NCI-H1694 treated with DMSO at 0.1 percent for 48 hours (cell line): ENCODE results near the gene ATP11B.

Experiments
- DNase-seq: peaks from one replicate; lab custom pipeline; 2025; lab: John Stamatoyannopoulos, UW

The ATP11B gene

DNA sequence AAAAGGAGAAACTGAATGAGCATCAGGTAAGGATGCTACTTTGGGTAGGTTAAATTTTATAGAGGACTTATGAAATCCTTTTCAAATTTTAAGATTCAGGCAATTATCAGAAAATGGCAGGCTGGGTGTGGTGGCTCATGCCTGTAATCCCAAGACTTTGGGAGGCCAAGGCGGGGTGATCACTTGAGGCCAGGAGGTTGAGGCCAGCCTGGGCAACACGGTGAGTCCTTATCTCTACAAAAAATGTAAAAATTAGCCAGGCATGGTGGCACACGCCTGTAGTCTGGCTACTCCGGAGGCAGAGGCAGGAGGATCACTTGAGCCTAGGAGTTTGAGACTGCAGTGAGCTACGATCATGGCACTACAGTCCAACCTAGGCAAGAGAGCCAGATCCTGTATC, 163.9 kb downstream of the ATP11B start:
- DNase-seq, result no peak

DNA sequence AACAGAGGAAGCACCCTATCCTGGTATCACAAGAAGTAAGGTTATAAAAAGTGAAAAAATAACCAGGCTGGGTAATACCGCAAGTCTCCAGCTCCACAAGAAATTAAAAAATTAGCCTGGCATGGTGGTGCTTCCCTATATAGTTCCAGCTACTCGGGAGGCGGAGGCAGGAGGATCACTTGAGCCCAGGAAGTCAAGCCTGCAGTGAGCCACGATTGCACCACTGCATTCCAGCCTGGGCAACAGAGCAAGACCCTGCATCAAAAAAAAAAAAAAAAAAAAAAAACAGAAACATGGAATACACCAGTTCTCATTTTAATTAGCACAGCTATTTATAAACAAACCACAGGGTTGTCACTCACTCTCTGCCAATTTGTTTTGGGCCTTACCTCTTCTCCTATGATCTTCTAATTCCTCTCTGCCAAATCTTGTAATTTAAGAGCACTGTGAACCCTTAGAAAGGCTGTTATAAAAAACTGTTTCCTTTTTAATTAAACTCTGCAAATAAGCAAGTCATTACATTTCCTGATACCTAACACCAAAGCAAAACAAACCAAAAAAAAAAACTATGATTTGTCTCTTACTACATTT, 164.5 kb downstream of the ATP11B start:
- DNase-seq, result no peak

DNA sequence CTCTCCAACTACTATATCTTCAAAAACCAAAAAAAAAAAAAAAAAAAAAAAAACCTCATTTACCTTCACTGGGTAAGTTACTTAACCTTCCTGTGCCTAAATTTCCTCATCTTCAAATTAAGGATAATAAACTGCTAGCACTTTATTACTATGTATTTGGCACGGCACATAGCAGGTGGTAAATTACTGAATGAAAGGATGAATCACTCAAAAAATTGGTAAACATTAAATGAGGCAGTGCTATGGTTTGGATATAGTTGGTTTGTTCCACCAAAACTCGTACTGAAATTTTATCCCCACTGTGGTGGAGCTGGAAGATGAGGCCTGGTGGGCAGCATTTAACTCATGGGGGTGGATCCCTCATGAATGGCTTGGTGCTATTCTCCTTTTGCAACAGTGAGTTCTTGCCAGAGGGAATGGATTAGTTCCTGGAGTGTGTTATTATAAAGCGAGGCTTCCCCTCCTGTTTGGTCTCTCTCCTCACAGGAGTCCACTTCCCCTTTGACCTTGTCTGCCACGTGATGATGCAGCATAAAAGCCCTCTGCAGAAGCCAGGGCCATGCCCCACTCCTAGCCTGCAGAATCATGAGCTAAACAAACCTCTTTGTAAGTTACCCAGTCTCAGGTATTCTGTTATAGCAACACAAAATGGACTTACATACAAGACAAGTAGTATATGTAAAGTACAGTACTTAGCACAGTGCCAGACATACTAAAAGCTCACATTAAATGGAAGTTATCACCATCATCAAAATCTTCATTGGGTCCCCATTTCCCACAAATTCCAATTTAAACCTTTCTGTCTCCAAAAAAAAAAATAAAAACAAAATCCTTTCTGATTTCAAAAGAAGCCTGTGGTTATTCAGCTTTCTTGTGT, 166.4 kb downstream of the ATP11B start:
- no peak for DNase-seq

DNA sequence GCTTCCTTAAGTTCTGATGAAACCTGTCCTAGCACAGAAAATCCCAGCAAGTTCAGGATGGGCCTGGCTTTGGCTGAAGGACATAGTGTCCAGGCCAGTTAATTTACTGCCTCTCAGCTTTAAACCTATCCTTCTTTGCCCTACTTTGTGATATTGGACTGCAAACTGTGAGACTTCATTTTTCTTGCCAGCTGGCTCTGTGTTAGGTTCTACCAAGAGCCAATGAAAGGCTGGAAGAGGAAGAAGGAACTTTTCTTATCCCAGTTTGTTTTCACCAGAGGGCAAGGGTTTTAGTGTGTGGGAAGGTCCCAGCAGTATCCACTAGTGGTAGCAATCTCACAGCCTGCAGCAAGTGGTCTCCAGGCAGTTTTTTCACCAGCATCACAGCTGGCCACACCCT, 168.9 kb downstream of the ATP11B start:
- no peak for DNase-seq

DNA sequence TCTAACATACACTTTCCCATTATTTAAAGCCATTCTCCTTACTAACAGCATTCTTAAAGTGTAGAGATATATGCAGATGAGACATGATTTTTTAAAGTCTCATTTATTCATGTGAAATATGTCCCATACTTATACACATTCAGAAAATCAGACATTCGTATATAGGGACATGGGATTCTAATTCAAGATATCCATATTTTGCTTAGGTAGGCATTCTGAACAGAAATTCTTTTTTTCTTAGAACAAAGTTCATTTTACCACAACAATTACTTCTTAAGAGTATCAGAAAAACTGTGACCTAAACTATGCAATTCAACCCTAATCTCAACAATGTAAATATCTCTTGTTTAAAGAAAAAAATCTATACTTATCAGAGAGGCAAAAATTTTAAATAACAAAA, 170.9 kb downstream of the ATP11B start:
- no peak for DNase-seq

DNA sequence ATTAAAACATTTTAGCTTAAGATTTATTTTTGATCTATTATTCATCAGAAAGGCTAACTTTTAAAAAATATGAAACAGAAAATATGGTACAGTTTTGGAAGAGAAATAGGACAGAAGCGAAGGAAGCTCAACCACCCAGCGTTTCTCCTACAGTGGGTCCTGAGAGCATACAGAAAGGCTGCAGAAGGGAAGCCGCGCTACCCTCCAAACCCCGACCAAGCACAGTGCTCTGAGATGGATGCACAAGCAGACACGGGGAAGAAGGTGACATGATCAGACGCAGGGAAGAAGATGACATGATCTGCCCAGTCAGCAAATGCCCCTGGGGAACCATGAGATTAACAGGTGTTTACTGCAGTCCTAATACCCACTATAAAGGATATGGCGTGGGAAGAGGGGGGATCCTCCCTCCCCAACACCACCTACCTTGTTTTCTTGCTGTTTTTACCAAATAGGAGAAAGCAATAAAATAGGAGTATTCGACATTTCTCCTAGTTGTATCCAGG, 172.6 kb downstream of the ATP11B start:
- DNase-seq, result no peak

DNA sequence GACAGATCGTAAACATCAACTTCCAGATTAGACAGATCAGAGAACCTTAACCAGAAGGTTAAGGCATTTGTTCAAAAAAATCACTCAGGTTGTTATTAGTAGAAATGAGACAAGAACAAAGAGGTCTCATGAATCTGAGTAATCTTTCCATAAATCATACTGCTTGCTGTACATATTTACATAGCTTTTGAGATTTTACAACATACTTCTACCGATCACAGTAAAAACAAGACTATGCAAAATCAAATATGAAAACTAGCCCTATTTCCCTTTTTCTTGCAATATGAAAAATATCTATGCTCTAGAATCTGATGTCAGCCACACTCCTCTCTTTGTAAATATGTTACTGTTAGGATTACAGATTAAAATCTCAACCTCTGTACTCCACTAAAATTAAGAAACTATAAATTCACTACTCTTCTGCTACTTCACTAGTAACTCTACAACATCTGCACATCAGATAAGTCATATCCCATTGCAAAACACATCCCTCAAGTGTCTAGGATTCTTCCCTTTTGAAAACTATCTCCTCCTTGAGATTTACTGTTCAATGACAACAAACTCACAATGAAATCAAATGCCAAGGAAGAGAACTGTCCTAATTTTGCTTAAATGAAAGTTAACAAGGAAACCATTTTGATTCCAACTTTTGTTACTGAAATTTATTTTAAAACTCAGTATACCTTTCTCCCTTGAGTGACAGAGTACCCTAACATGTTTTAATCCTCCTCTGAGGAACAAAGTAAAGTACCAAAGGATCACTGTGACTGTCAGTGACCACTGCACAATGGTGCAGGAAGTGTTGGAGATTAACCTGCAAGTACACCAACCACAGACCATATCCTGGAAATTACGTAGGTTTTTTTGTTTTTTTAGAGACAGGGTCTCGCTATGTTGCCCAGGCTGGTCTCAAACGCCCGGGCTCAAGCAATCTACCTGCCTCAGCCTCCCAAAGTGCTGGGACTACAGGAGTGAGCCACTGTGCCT, 174.2 kb downstream of the ATP11B start:
- DNase-seq, result no peak

DNA sequence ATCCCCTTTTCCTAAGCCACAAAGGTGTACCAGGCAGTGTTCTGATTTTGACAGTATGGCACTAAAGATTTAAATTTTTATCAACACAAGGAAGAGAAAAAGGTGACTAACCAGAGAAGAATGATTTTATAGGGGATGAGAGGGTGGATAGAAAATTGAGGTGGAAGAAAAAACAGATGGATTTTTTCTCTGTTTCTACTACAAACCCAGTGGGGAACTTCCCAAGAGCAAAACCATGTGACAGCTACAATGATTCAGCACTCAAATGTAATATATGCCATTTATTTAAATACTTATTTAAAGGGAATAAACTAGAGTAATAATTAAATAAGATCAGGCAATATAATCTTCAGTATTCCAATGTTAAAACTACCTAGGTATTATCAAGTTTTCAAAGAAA, 176.0 kb downstream of the ATP11B start:
- no peak for DNase-seq

DNA sequence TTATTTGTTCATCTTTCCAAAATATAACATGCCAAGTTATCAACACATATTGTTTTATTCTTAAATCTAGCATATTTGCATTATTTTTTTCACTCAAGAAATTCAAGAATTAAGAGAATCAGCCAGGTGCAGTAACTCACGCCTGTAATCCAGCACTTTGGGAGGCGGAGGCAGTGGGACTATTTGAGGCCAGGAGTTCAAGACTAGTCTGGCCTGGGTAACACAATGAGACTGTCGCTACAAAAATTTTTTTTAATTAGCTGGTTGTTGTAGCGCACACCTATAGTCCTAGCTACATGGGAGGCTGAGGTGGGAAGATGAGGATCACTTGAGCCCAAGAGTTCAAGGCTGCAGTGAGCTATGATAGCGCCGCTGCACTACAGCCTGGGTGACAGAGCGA, 176.5 kb downstream of the ATP11B start:
- DNase-seq, result no peak

DNA sequence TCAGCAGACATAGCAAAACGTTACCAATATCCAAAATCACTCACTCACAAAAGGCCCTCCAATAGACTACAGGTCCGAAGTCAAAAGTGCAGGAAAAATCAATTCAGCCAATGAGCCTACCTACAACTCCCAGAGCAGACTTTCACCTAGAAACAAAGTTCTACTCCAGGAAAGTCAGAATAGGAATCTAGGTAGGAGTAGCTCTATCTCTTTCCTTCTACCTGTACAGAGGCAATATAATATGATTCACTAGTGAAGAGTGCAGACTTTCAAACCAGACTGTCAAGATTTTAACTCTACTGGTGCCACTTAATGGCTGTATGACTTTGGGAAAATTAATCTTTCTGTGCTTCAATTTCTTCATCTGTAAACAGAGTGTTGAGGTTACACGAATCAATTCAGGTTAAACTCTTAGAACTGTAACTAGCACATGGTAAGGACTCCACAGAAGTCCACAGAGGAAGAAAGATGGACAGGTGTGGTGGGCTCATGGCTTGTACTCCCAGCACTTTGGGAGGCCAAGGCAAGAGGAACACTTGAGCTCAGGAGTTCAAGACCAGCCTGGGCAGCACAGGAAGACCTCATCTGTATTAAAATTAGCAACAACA, 177.6 kb downstream of the ATP11B start:
- DNase-seq, result no peak
